Erythroblast (primary cell): ENCODE measurements around the gene TNFRSF9.

Experiments used
- GATA1 ChIP-seq: IDR thresholded peaks from 2 replicates; pipeline ENCODE4 v1.6.1; 2011; ENCODE audit warnings: low read depth, mild to moderate bottlenecking, control low read depth, low read length, moderate library complexity
- POLR2A ChIP-seq: IDR thresholded peaks from 2 replicates; pipeline ENCODE4 v1.6.1; 2011; ENCODE audit warnings: mild to moderate bottlenecking, low read length

DNA sequence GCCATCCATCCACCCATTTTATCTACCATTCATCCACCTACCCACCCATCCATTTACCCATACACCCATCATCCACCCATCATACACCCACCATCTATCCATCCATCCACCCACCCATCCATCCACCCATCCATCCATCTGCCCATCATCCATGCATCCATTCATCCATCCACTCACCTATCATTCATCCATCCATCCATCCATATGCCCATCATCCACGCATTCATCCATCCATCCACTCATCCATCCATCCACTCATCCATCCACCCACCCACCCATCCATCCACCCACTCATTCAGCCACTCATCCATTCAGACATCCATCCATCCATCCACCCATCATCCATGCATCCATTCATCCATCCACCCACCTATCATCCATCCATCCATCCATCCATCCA, 55.9 kb downstream of the TNFRSF9 start:
- TF ChIP-seq POLR2A = no peak
- TF ChIP-seq GATA1 = no peak
